NOMO-1 (cell line): Measurements from ENCODE around the gene MAGIX.

Experiments used
- DNase-seq, 2 experiments: peaks; one replicate each; lab custom pipeline; 2025; ENCODE audit not compliant: unreplicated experiment in 2 of 2; lab: John Stamatoyannopoulos, UW

The MAGIX gene

DNA sequence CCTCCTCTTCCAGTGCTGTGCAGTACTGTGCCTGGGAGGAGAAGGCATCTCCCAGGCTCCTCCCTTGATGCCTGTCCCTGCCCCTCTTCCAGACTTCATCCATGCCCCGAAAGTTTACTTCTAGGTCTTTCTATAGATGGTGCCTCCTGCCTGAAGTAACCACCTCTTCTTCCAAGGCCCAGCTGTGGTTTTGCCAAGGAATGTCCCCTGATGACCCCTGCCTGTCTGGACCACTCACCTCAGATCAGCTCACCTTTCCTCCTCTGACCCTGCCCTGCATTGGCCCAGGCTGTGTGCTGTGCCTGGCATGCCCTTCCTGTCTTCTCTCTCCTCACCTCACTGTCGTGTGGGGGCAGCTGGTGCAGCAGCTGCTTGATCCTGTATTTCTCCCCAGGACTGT is 16.8 kb downstream of the MAGIX start:
- DNase-seq, result no peak

DNA sequence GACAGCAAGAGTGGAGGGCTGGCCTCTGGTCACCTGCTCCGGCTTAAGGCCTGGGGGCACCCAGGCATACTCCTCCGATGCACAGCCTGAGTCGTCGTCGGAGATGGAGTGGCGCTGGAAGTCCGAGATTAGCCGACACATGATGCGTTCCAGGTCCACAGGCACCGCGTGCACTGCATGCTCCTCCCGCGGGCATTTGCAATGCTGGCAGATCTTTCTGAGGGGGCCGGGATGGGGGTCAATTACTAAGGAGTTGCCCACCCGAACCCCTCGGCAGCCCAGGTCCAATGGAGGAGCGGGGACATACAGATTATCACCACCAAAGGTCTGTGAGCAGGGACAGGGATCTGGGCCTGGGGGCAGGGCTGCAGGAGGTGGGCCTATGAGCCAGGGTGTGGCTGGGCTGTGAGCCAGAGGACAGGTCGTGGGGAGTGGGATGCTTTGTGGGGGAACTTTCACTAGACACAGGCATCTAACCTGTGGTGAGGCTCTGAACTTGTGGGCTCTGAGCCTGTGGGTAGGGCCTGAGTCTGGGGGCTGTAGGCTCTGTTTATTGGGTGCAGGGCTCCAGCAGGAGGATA is 21.2 kb downstream of the MAGIX start:
- no peak for DNase-seq

DNA sequence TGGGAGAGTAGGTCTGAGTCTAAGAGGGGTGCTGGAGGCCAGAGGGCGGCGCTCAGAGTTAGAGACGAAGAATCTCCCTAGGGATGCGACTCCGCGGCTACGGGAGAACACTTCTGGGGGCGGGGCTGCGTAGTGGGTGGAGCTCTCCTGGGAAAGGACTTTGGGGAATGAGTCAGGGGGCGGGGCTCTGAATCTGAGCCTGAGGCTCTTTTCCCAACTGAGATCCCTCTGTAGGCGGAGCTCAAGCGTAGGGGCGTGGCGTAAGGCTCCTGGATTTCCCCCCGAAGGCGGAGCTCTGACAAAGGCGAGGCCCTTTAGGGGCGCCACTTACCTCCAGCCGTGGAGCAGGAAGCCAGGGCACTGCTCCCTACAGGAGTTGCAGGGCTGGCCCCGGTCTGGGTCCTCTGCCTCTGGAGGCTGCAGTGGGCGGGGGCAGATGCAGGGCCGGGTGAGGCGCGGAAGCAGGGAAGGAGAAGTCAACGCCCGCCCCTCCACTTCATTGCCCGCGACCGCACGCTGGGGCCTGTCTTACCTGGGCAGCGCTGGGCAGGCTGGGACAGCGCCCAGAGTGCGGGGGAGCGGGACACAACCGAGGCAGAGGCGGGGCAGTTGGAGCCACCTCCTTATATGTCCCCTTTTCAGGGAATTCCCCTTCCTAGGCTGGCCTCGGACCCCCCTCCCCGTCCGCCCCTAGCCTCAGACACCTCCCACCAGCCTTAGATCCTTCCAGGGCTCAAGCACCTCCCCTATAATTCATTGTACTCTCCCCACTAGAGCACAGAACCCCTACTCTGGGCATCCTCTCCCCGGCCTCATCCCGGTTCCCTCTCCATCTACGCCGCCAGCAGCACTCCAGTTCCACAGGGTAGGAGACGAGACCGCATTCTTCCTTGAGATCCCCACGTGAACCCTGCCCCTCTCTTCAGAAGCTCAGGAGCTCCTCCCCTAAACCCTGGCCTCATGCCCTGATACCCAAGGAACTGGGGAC is 22.0 kb downstream of the MAGIX start:
- DNase-seq, result peak in 1 of 2 experiments; percentile 13

DNA sequence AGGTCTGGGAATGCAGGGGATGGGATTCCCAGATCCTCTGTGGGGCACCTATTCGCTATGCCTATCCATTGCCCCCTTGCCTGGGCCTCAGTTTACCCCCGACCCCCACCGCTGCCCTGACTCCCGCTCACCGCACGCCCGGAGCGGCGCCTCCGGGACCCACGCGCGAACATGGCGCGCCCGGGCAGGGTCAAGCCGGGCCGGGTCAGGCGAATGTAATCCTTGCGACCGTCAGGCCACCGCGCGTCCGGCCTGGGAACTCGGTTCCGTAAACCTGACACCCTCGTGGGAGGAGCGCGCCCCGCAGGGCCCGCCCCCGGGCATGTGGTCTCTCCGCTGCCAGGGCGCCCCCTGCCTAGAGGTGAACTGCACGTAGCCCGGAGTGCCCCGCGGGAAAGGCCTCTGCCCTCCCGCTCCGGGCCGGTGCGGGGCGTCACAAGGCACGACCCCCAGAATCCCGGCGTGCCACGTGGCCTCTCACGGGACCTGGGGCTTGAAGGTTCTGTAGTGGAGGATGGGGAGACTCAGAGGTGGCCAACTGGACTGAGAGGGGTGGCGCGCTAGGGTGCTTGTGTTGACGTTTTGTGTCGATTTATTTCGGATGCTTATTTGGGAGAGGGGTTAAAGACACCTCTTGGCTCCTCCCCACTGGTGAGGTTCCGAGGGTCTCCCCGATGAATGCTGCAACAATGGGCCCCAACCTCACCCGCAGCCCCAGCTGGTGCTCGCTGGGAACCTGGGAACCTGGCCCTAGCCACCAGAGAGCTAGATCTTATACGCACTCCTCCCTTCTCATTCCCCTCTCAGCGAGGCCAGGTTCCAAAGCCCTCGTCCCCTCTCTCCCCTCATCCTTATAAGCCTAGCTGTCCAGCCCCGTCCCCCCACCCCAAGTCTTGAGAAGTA is 23.8 kb downstream of the MAGIX start, which contains the start of gene PRICKLE3:
TSS of gene PRICKLE3 (minus strand) at position 249 of the 903 bp plus-strand sequence. CDS start at position 173, 76 bp downstream.
- DNase-seq, result peak; percentile 61 to 74

DNA sequence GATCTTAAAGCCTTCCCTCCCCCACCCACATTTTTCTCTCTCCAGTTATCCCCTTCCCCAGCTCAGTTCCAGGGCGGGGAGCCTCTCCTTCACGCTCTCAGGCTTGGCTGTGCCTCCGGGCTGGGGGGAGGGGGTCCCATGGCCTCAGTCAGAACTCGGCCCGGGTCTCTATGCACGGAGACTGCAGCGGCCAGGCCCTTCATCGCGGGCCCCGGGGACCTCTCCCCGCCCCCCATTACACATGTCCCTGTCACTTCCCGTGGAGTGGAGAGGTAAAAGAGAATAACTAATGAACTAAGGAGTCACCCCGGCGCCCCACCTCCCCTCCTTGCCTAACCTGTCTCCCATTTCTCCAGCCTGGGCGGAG is 24.5 kb downstream of the MAGIX start:
- DNase-seq, result no peak

DNA sequence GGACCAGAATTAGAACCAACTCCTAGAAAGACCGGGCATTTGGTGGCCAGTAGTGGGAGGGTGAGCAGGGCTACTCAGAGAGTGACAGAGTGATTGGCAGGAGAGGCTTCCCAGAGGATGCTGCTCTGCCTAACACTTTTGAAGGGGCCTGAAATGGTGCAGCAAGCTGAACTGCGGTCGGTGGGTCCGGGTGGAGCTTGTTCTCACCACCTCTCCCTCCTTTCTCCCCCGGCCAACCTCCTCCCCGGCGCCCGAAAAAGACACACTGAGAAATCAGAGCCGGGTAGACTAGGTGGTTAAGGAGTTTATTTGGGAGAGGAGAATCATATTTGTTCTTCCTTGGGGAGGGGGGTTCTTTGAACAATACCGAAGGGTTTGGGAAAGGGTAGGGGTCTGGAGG is 25.0 kb downstream of the MAGIX start:
- no peak for DNase-seq

DNA sequence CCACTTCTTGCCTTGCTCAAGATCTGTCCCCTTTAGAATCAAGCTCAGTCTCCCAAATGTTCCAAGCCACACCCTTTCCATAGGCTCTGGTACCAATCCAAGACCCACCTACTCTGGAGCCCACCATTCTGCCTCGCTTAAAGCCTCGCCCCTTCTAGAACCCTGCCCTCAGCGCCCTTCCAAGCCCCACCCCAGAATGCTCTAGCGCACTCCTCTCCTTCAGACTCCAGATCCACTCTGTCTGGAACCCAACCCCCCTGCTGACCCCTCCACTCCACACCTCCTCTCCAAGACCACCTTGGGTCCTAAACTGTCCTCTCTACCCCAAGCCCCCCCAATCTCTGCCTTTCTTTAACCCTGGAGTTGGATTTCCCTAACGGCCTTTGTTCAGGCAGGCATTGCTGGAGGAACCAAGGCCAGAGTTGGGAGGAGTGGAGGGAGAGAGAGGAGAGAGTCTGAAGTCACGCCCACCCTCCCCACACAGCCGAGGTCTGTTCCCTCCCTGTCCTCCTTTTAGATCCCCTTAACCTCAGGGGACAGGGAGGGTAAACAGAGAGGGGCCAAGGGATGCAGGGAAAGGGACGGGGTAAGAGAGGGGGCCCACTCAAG is 26.0 kb downstream of the MAGIX start:
- no peak for DNase-seq

DNA sequence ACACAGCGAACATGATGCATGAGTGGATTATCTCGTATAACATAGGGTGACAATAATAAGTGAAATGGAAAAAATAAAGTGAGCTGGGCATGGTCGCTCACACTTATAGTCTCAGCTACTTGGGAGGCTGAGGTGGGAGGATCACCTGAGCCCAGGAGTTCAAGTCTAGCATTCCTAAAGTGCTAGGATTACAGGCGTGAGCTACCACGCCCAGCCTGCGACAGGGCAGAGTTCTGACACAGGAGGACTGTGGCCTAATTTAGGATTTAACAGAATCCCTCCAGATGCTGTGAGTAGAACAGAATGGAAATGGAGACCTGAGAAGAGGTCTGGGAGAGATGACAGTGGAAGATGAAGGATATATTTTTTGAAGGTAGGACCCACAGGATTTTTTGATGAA is 27.0 kb downstream of the MAGIX start:
- no peak for DNase-seq

DNA sequence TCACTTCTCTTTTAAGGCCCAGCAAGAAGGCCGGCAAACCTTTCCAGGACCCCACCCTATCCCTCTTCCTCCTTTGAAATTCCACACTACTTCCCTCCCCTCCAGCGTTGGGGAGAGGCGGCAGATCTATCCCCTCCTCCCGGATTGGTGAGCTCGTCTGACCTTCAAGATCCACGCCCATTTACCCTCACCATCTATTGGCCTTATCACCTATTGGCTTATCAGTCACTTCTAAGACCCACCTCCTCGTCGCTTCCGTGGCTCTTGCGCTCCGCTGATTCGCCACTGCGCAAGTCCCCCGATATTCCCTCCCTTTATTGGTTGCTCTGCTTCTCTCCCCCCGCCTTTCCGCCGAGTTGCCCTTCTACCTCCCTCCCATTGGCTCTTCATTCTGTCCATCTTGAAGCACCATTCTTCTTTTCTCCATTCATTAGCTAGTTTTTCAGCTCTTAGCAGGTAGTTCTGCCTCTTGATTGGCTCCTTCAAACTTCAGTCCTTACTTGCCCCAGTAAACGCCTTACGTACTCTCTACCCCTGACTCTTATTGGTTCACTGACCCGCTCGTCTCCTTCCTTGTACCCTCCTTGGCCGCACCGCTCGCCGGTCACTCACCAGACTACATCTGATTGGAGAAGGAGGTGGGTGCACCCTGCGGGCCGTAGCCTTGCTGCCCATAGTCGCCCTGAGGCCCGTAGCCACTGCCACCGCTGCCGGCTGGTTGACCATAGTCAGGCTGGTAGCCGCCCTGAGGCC is 28.4 kb downstream of the MAGIX start:
- DNase-seq, result peak; percentile 97 to 98

DNA sequence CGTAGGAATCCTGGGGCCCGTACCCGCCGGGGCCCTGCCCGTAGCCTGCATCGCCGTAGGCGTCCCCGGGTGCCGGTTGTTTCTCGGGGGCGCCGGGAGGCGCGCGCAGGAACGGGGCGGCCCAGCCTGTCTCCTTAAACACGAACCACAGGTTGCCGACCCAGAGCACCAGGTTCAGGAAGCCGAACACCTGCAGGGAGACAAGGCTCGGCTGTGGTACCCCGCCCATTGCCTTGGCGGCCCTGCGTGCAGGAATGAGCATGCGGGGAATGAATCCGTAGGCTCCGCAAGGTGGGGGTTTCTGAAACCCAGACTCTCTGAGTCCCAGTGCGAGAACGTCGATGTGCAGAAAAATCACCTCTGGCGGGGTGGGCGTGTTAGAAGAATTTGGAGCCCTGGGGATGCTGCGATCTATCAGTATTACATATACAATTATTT is 29.0 kb downstream of the MAGIX start:
- no peak for DNase-seq

DNA sequence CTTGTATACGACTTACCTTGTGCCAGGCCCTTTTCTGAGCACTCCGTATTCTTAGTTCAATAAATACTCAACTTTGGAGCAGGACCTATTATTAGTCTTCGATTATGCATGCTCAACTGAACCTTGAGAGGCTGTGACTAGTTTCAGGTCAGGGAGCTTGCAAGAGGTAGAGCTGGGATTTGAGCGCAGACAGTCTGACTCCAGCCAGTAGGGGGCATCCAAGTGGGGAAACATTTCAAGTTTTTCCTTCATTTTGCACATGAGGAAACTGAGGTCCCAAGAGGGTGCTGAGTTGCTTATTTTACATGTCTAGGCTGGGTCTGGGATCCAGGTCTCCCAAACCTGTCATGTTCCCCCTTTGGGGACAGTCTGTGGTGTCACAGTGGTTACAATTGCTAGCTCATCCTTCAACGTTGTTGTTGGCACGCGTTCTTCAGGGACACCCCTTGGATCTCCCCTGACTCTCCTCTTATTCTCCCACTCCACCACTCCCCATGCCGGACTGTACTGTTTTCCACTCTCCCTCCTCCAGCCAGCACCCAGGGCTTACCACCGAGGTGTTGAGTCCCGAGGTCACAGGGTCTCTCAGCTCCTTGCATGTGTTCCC is 30.3 kb downstream of the MAGIX start:
- DNase-seq, result peak in 1 of 2 experiments; percentile 16

DNA sequence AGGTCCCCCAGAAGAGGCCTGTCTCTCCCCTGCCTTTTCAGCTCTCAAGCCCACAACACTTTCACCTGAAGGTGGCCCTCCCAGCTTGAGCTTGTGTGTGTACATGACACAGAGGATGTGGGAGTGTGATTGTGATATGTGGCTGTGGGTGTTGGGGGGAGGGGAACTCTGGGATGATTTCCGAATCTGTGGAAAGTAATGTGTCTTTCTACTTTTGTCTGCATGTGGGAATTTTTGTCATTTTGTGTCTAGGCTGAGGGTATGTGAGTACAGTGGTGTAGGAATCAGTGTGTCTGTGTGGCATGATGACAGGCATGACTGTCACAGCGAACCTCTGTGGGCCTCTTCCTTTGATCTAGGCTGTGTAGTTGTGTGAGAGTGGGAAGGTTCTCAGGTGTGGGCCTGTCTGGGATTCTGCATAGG is 31.0 kb downstream of the MAGIX start:
- DNase-seq, result no peak

DNA sequence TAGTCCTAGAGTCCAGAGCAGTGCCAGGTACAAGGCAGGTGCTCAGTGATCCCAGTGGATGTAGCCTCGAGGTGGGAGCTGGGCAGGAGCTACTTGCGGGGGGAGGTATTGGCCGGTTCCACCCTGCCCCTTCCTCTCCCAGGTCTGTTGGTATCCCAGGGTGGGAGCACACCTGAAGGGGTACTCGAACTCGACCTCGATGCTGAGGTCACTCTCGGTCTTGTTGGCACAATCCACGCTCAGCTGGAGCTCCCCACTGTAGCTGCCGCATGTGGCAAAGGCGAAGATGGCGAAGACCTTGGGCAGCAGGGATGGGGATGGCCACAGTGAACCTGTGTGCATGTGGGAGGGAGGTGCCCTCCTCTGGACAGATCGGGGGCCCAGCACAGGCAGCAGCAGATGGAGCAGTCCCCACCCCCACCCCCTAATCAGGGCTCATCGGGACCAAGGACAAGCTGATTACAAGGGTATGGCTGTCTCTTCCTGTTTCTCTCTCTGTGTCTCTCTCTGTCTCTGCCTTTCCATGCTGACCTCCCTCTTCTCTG is 35.1 kb downstream of the MAGIX start:
- no peak for DNase-seq

DNA sequence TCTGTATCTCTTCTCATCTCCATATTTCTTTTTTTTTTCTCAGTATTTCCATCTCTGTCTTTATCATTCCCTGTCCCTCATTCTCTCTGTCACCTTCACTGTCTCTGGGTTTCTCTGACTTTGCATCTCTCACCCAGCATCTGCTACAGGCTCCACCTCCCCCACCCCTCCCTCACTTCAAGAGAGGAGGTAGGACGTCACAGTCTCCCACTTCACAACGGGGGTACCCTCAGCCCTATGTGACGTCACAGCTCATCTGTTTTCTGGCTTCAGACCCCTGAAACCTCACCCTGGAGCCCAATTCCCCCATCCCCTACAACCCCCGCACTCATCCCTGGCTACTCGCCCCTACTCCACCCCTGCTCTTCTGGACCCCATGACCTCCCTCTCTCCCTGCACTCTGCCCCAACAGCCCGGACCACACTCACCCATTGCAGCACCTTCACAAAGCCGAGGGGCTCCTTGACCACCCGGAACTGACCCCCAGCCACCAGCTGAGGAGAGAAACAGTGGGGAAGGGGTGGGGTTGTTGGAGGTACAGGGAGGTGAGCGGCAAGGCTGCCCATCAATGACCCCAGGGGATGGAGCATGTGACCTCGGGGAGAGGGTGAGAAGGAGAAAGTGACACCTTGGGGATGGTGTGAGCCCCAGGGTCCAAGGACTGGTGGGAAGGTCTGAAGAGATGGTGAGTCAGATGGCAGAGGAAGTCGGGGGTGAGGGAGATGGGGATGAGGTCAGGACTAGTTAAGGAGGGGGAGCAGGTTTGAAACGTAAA is 36.2 kb downstream of the MAGIX start:
- DNase-seq, result no peak

DNA sequence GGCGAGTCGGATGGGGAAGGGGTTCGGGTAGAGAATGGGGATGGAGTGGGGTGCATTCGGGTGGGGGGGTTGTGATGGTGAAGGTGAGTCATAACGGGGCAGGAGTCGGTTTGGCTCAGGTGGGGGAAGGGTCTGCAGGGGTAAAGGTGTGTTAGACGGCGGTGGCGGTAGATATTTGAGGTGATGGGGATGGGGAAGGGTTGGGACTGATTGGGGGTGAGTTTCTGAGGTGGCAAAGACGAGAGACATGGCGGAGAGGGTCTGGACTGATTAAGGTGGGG is 36.7 kb downstream of the MAGIX start:
- DNase-seq, result no peak

DNA sequence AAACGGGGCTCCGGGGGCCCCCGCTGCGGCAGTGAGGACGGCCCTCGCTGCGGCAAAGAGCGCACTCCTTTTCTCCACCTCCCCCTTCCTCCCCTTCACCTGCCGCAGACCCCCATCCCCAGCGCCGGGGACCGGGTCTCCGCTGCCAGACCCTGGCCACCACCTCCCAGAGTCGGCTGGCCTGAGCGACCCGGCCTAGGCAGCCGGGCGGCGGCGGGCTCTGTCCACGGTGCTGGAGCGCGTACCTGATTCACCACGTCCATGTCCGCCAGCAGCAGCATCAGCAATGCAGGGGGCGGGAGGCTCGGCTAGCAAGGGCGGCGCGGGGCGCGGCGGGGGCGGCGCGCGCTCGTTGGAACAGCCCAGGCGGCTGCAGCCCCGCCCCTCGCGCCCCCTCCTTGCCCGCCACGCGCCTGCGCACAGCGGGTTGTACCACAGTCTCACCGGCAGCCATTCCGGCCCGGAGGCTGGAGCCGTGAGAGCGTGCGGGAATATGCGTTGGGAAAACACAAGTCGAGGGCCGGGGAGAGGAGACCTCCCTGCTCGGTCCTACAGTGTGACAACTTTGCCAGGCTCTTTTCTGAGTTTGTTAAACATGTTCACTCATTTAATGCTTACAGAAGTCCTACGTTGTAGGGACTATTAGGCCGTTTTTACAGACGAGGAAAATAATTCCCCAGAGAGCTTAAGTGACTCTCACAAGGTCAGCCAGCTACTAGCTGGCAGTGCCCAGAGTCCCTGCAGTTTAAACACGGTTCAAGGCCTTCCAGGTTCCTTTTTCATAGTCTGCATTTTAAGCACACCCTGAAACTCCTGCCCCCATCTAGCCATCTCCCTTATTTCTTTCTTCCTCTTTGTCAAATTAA is 37.6 kb downstream of the MAGIX start, which contains the start of gene SYP:
TSS of gene SYP (minus strand) at position 288 of the 866 bp plus-strand sequence. CDS start at position 281, 7 bp downstream.
- DNase-seq, result peak; percentile 67 to 82

DNA sequence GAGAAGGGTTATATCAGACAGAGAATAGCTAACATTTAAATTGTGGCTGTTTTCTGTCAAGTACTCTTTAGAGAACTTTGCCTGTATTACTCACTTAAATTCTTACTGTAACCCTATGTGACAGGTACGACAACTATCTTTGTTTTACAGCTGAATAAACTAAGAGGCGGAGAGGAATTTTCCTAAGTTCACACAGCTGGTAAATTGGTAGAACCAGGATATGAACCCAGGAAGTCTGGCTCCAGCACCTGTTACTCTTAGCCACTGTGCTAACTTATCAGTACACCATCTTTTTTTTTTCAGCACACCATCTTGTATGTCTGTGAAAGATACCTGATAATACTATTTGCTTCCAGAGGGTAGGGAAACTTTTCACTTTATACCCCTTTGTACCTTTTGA is 39.5 kb downstream of the MAGIX start:
- DNase-seq, result no peak

DNA sequence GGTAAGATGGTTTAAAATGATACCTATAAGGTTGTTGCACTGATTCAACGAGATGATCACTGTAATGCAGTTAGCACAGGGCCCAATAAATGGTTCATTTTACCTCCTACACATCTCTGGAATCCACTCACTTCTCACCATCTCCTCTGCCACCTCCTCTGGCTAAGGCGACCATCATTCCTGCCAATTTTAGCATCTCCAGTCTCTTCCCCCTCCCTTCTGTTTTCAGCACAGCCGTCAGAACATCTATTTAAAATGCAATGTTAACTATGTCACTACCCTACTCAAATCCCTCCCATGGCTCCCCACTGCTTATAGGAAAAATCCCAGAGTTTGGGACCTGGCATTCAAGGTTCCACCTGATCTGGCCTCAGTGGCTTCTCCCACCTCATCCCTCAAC is 41.0 kb downstream of the MAGIX start:
- DNase-seq, result no peak
